ENCODE measurements around the gene MCM3. TPM values are rescaled to one million over a fixed set of nuclear protein-coding genes. Genes with fewer than 3 reads are reported as not detected.

MCM3 gene
- total and polyA plus RNA-seq, 8 donors, result 22.8 to 50.0 (median 30.8) TPM

DNA sequence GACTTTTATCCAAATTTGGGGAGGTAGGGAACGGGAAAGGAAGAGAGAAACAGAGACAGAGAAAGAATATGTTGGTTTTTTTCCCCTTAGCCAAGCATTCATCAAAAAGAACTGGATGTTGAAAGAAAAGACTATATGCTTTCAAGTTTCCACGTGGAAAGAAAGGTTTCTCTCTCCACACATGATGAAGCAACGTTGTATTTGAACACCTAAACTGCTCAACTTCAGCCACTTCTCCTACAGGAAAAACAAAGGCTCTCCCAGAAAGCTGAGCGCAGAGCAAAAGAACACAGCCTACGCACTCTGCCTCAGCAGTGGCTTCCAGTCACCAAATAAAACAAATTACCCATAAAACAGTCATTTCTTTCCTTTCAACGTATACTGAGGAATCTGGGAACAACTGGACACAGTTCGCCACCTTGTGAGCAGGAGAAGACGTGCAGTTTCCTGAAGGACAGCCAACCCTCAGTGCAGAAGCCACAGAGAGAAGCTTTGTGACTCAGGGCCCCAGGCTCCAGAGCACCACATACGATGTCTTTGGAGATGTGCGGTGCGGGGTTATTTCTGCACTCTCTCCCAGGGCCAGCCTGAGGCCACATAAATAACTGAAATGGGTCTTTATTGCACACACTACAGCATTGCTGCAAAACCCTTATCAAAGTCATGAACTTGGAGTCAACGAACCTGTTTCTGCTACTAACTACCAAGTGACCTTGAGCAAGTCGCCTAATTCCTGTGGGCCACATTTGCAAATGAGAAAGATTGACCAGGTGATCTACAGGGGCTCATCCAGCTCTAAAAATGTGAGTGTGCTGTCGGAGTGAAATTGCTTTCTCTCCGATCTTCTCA, 50.3 kb downstream of the MCM3 start:
- H3K4me1 ChIP-seq, result no peaks in the 10 kb centered on the region
- no peaks in the 10 kb centered on the region for H3K36me3 ChIP-seq
- H3K9me3 ChIP-seq, result no peaks in the 10 kb centered on the region
- TF ChIP-seq EP300 (IDR thresholded peaks at IDR 0.05) (no peak), POLR2AphosphoS5 (IDR thresholded peaks at IDR 0.05) (no peak), POLR2A (IDR thresholded peaks at IDR 0.05) (no peak)
- TF ChIP-seq, protein P1, sequence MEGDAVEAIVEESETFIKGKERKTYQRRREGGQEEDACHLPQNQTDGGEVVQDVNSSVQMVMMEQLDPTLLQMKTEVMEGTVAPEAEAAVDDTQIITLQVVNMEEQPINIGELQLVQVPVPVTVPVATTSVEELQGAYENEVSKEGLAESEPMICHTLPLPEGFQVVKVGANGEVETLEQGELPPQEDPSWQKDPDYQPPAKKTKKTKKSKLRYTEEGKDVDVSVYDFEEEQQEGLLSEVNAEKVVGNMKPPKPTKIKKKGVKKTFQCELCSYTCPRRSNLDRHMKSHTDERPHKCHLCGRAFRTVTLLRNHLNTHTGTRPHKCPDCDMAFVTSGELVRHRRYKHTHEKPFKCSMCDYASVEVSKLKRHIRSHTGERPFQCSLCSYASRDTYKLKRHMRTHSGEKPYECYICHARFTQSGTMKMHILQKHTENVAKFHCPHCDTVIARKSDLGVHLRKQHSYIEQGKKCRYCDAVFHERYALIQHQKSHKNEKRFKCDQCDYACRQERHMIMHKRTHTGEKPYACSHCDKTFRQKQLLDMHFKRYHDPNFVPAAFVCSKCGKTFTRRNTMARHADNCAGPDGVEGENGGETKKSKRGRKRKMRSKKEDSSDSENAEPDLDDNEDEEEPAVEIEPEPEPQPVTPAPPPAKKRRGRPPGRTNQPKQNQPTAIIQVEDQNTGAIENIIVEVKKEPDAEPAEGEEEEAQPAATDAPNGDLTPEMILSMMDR (IDR thresholded peaks at IDR 0.05), result peak in 4 of 7 experiments; percentile 31 to 63 (median 40)
- 33 to 40% (median 35%) methylated on average over 15 of the region's 15 CpGs for WGBS, 5 donors
- no peak overlapping the region for H3K4me3 ChIP-seq
- intact Hi-C loops (cut with DNase I; ENCODE audit: low total_unique reads), result loop anchor here (10.0 kb wide), 1 partner anchor 169 kb away; no protein-coding TSS in a partner anchor
- peaks cover 0 to 23% (median 0%) of the 10 kb centered on the region in 3 donors for H3K27me3 ChIP-seq
- no peak overlapping the region for H3K27ac ChIP-seq
- peak; percentile 53 to 76 for DNase-seq

DNA sequence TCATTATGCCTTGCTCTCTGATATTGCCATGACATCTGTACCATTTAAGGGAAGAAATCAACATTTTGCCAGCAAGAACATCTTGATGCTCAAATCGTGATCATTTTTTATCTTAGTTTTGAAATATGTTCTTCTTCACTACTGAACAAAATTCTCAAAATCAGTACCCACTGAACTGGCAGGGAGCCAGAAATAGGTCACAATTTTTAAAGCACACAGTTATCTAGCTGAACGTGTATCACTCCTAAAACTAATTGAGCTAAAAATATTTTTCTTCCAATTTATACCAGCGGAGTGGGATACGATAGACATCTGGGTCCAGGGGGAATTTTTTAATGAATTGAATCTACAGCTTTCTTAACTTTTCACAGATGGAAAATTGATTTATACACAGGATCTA, 51.5 kb downstream of the MCM3 start:
- no peaks in the 10 kb centered on the region for H3K9me3 ChIP-seq
- no peak for DNase-seq
- H3K4me1 ChIP-seq, result no peaks in the 10 kb centered on the region
- intact Hi-C loops (cut with DNase I; ENCODE audit: low total_unique reads), result loop anchor here (10.0 kb wide), 1 partner anchor 168 kb away; no protein-coding TSS in a partner anchor
- TF ChIP-seq, protein P1 (IDR thresholded peaks at IDR 0.05), result no peak
- TF ChIP-seq POLR2A (IDR thresholded peaks at IDR 0.05) (no peak), POLR2AphosphoS5 (IDR thresholded peaks at IDR 0.05) (no peak), EP300 (IDR thresholded peaks at IDR 0.05) (no peak)
- WGBS, 5 donors, result 56 to 75% (median 63%) methylated on average over 4 of the region's 4 CpGs
- H3K4me3 ChIP-seq, result no peak overlapping the region
- H3K36me3 ChIP-seq, result no peaks in the 10 kb centered on the region
- H3K27me3 ChIP-seq, result peaks cover 0 to 23% (median 0%) of the 10 kb centered on the region in 3 donors
- H3K27ac ChIP-seq, result no peak overlapping the region

DNA sequence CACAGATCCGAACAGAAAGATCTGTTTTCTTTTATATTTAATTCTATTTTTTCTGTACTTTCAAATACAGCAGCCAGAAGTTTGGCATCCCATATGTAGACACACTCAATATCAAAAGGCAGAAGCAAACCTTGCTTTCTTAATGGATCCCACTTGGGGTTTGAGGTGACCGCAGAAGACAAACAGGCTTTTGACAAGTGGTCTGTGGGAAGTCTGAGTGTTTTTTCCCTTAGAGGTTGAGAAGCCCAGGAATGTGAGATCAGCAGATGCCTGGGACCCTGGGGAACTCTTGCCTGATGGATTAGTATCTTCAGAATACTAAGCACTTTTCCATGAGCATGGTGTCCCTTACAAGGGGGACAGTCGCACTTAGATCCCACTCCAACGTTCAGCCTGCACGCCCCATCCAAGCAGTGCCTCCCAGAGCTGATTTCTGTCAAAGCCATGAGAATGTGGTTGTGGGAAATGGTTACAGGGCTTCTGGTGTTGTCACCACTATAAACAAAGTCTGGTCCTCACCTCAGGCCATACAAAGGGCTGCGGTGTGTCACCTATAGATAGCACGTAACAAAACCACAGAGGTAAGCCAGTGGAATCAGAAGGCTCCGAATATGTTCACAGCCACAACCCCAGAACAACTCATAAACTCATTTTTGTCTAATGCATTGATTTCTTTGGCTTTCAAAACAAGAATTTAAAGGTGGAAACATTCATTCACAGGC, 53.0 kb downstream of the MCM3 start:
- 82 to 94% (median 86%) methylated on average over 7 to 8 of the region's 8 CpGs for WGBS, 5 donors
- no peaks in the 10 kb centered on the region for H3K36me3 ChIP-seq
- intact Hi-C loops (cut with DNase I; ENCODE audit: low total_unique reads), result loop anchor here (10.0 kb wide), 1 partner anchor 167 kb away; no protein-coding TSS in a partner anchor
- peaks cover 0 to 10% (median 0%) of the 10 kb centered on the region in 3 donors for H3K27me3 ChIP-seq
- TF ChIP-seq POLR2A (IDR thresholded peaks at IDR 0.05), result no peak
- H3K4me3 ChIP-seq, result no peak overlapping the region
- H3K9me3 ChIP-seq, result no peaks in the 10 kb centered on the region
- no peak for DNase-seq
- H3K4me1 ChIP-seq, result no peaks in the 10 kb centered on the region
- H3K27ac ChIP-seq, result no peak overlapping the region

DNA sequence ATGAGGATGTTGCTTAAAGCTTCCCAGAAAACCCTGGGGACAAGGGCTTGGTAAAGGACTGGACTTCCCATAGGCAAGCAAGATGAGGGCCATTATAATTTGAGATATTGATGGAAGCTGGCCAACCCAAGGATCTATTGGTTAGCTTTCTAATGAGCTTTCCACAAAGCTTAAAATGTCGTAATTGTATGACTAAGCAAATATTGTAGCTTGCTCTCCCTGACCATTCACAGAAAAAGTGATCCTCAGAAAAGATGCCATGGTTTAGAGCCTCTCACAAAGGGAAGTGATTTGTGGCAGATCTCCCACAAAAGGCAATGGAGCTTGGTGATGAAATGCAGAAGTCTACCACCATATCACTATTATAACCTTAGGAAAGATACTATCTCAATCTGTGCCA, 53.9 kb downstream of the MCM3 start:
- H3K9me3 ChIP-seq, result no peaks in the 10 kb centered on the region
- intact Hi-C loops (cut with DNase I; ENCODE audit: low total_unique reads), result loop anchor here (10.0 kb wide), 1 partner anchor 166 kb away; no protein-coding TSS in a partner anchor
- H3K4me3 ChIP-seq, result no peak overlapping the region
- H3K27me3 ChIP-seq, result peaks cover 0 to 4% (median 0%) of the 10 kb centered on the region in 3 donors
- TF ChIP-seq EP300 (IDR thresholded peaks at IDR 0.05), result no peak
- TF ChIP-seq, protein P1 (IDR thresholded peaks at IDR 0.05), result no peak
- no peak for TF ChIP-seq POLR2A (IDR thresholded peaks at IDR 0.05)
- TF ChIP-seq POLR2AphosphoS5 (IDR thresholded peaks at IDR 0.05), result no peak
- no peaks in the 10 kb centered on the region for H3K4me1 ChIP-seq
- 56 to 76% (median 69%) methylated on average over 1 of the region's 1 CpG for WGBS, 5 donors
- no peaks in the 10 kb centered on the region for H3K36me3 ChIP-seq
- no peak for DNase-seq
- no peak overlapping the region for H3K27ac ChIP-seq

Data from stomach (tissue), 9 donors.